PC-3 (cell line): ENCODE data around the gene NT5DC3.

ENCODE experiments used
- CTCF ChIP-seq: fragments of 300-600 bp; sonication (generic); conservative IDR thresholded peaks from 2 replicates; pipeline ENCODE4 v1.5.1; 2017; ENCODE audit warnings: antibody characterized with exemption, low read depth, mild to moderate bottlenecking, low read length
- EZH2 ChIP-seq: fragments of 300-600 bp; sonication (generic); IDR thresholded peaks from one replicate; pipeline ENCODE4 v1.6.1; 2017; ENCODE audit warnings: antibody characterized with exemption, mild to moderate bottlenecking, low read length; ENCODE audit not compliant: unreplicated experiment

DNA sequence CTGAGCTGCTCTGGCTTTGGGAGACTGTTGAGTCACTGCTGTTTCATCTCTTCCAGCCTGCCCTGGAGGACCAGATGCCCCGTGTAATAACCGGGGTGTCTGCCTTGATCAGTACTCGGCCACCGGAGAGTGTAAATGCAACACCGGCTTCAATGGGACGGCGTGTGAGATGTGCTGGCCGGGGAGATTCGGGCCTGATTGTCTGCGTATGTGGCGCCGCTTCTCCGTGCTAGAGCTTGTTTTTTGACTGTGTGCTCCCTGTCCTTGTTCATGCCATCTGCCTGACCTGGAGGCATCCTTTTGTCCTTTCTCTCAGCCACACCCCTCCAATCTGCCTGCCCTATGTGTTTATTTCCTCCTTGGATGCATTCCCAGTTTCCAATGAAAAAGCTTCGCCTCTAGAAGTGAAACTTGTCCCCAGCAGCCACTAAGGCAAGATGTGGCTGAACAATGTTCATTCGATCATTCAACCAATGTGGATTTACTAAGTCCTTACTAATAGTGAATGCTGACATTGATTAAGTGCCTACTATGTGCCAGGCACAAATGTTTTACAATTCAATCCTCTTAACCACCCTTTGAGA, 98.6 kb downstream of the NT5DC3 start:
- TF ChIP-seq CTCF (no peak), EZH2 (no peak)
